WI38 (cell line): ENCODE results near the gene TBX21.

Source experiments
- H3K4me3 ChIP-seq: 2 replicates; pipeline ENCODE4 v1.5.1; 2011; ENCODE audit warnings: low read depth, mild to moderate bottlenecking, control low read depth, low read length
- CTCF ChIP-seq: IDR thresholded peaks from 2 replicates; pipeline ENCODE4 v1.5.1; 2012; ENCODE audit warnings: low read depth, mild to moderate bottlenecking, control low read depth, low read length

TBX21 gene

GRCh38 chr17:47694581-47695428 is 38.2 kb upstream of the TBX21 start:
- no peak for TF ChIP-seq CTCF
- H3K4me3 ChIP-seq: peak overlapping the region; percentile 70

- H3K4me3 ChIP-seq: peak overlapping the region; percentile 70
- TF ChIP-seq CTCF: no peak
Measured at GRCh38 chr17:47695429-47696376, 37.3 kb upstream of the TBX21 start.

- no peak for TF ChIP-seq CTCF
- no peak overlapping the region for H3K4me3 ChIP-seq
Measured at GRCh38 chr17:47696717-47697642, 36.1 kb upstream of the TBX21 start.

- H3K4me3 ChIP-seq: no peak overlapping the region
- no peak for TF ChIP-seq CTCF
Measured at GRCh38 chr17:47697906-47698711, 34.9 kb upstream of the TBX21 start.

GRCh38 chr17:47698749-47699535 is 34.1 kb upstream of the TBX21 start:
- TF ChIP-seq CTCF: peak; percentile 90
- H3K4me3 ChIP-seq: no peak overlapping the region

- TF ChIP-seq CTCF: no peak
- H3K4me3 ChIP-seq: no peak overlapping the region
Measured at GRCh38 chr17:47699536-47699840, 33.5 kb upstream of the TBX21 start.
